Cardiac fibroblast (primary cell): ENCODE data around the gene NUDT21.

Experiments
- DNase-seq, 2 donors: peaks; one replicate each; pipeline versions ENCODE4 v3.0.0 to v3.0.0-alpha.2; 2010; ENCODE audit warnings: low read depth in 2 of 2
- H3K4me3 ChIP-seq, 2 donors: replicated peaks in 1 of 2; 1 replicate in 1 of 2; 2 replicates in 1 of 2; pipeline ENCODE4 v1.5.1; 2011; ENCODE audit warnings: low read depth in 2 of 2, low read length in 2 of 2, mild to moderate bottlenecking in 2 of 2, moderate library complexity in 1 of 2
- TF ChIP-seq, protein P1 (sequence below): IDR thresholded peaks from one replicate; pipeline ENCODE4 v1.5.1; 2011; ENCODE audit warnings: low read depth, mild to moderate bottlenecking, low read length, inconsistent platforms

NUDT21 gene

DNA sequence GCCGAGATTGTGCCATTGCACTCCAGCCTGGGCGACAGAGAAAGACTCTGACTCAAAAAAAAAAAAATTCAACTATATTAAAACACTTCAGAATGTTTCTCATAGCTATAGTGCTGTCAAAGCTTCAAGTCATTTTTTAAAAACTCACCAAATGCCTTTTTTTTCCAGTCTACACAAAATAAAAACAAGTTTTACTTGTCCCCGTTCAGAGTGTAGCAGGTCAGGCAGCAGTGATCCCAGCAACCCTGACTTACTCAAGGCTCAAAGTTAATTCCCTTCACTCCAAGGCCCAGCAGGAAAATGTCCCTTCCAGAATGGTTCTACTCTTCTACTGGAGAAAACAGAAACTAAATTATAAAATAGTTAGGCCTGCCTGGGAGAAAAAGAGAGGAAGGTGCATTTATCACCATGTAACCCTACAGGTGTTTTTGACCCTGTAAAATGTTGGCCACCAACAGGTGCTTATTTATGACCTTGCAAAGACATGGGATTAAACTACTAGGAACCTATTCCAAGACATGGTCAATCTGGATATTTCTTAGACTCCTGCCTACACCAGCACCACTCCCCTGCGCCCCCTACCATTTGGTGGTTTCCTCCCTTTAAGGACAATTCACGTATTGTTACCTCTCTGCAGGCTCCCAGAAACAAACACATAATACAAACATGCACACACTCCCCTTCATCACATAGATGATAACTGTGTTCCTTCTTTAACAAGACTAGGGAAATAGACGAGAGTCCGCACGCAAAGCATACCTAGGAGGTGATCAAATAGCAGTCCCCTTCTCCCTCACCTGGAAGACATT lies 31.2 kb downstream of the NUDT21 start:
- no peak for DNase-seq
- H3K4me3 ChIP-seq: no peak overlapping the region
- TF ChIP-seq, protein P1, sequence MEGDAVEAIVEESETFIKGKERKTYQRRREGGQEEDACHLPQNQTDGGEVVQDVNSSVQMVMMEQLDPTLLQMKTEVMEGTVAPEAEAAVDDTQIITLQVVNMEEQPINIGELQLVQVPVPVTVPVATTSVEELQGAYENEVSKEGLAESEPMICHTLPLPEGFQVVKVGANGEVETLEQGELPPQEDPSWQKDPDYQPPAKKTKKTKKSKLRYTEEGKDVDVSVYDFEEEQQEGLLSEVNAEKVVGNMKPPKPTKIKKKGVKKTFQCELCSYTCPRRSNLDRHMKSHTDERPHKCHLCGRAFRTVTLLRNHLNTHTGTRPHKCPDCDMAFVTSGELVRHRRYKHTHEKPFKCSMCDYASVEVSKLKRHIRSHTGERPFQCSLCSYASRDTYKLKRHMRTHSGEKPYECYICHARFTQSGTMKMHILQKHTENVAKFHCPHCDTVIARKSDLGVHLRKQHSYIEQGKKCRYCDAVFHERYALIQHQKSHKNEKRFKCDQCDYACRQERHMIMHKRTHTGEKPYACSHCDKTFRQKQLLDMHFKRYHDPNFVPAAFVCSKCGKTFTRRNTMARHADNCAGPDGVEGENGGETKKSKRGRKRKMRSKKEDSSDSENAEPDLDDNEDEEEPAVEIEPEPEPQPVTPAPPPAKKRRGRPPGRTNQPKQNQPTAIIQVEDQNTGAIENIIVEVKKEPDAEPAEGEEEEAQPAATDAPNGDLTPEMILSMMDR: no peak

DNA sequence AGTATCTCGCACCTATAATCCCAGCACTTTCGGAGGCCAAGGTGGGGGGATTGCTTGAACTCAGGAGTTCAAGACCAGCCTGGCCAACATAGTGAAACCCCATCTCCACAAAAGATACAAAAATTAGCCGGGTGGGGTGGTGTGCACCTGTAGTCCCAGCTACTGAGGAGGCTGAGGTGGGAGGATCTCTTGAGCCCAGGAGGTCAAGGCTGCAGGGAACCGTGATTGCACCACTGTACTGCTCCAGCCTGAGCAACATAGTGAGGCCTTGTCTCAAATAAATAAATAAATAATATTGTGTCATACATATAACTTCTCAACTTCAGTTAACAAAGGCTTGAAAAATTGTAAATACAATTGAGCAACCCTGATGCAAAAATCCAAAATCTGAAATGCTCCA lies 34.0 kb downstream of the NUDT21 start:
- DNase-seq: no peak

DNA sequence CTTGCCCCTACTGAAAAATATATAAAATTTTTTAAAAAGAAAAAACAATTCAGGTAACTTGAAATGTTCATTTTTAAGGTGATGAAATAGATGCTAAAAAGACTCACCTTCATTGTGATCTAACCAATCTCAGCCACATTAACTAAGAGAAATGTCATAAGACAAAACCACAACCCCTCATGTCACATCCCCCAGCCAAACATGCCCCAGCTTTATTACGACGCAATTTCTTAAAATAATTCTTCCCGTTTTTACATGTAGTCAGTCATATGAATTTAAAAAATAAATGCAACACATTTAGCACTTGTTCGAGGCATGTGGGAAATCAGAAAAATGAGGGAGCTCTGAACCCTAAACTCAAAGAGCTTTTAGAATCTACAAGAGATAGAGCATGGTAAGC lies 35.3 kb downstream of the NUDT21 start:
- no peak overlapping the region for H3K4me3 ChIP-seq
- TF ChIP-seq, protein P1: no peak
- no peak for DNase-seq

More for the DNA sequence above, 34.0 kb downstream of the NUDT21 start:
- TF ChIP-seq, protein P1: no peak
- no peak overlapping the region for H3K4me3 ChIP-seq

DNA sequence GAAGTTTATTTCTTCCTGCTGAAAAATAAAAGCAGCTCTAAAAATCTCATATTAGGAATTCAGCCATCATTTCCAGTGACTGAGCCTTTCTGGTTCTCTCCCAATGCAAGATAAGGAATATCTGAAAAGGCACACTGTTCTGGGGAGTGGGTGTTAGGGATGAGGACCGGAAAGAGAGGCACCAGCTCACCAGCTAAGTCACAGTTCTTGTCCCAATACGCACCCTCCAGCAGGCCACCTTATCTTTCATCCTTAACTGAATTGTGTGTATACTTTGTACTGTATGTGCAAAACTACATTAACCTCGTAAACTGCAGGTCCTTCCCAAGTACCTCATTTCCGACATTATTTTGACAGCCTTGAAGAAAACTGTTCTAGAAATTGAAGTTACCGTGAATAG lies 36.8 kb downstream of the NUDT21 start:
- no peak for DNase-seq
- TF ChIP-seq, protein P1: no peak
- H3K4me3 ChIP-seq: no peak overlapping the region

DNA sequence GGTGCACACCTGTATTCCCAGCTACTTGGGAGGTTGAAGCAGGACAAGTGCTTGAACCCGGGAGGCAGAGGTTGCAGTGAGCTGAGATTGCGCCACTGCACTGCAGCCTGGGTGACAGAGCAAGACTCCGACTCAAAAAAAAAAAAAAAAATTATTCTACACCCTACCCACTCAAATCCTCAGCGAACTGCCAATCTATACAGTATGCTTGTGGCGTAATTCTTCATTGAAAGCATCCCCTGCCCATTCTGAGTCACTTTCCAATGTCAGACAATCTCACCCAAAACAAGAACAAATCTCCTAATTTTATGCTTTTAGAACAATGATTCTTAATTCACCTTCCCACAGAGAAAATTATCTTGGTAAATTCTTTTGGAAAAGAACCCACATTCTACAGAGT lies 37.8 kb downstream of the NUDT21 start:
- TF ChIP-seq, protein P1: no peak
- DNase-seq: no peak
- no peak overlapping the region for H3K4me3 ChIP-seq

DNA sequence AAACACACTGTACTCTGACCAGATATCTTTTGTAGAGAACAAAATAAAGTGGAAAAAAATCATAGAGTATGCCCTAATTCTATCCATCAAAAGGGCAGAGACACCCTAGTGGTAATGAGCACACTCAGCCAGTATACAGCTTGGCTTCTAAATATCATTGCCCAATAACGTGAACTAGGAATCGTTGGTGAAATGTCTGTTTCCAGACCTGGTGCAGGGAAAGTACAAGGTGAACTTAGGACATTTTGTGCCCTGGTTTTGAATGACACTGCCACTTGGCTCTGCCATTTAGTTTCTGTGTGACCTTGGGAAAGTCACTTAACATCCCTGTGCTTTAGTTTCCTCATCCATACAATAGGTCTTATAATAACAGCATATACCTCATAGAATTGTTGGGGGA lies 39.5 kb downstream of the NUDT21 start:
- H3K4me3 ChIP-seq: no peak overlapping the region
- TF ChIP-seq, protein P1: no peak
- no peak for DNase-seq

DNA sequence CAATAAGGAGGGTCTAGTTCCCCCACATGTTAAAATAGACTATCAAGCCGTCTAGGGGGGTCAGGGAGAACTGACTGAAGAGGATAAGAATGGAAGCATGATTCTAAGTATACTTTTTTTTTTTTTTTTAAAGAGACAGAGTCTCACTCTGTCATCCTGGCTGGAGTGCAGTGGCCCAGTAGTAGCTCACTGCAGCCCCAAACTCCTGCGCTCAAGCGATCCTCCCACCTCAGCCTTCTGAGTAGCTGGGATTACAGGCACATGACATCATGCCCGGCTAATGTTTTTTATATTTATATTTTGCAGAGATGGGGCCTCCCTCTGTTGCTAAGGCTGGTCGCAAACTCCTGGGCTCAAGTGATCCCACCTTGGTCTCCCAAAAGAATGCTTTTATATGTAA lies 40.0 kb downstream of the NUDT21 start:
- no peak for DNase-seq
- TF ChIP-seq, protein P1: no peak

More for the DNA sequence above, 40.0 kb downstream of the NUDT21 start:
- no peak overlapping the region for H3K4me3 ChIP-seq
